Activated T-helper 1 cell treated with anti-CD3 and anti-CD28 coated beads, Interleukin-2, amount 50 U/mL, for 16 hours (primary cell): ENCODE results near the gene MUC20.
"Not testable (repeated sequence)": the region's sequence is repeated elsewhere in the genome, so short reads cannot be mapped to it uniquely, and the experiment has no call there.

Experiments used
- DNase-seq, 2 donors: peaks; one replicate each; pipeline ENCODE4 v3.0.0-alpha.2; 2020; ENCODE audit warnings: low read depth in 1 of 2, low spot score in 1 of 2

The MUC20 gene

GRCh38 chr3:195728789-195729188 is 8.0 kb downstream of the MUC20 start:
- DNase-seq, result not testable (repeated sequence)

GRCh38 chr3:195729476-195730251 is 8.9 kb downstream of the MUC20 start:
- no peak for DNase-seq

- DNase-seq, result no peak
Observed at GRCh38 chr3:195731356-195731905, 10.7 kb downstream of the MUC20 start.

- DNase-seq, result no peak
Observed at GRCh38 chr3:195732940-195733339, 12.2 kb downstream of the MUC20 start.

GRCh38 chr3:195735036-195735695 is 14.4 kb downstream of the MUC20 start:
- no peak for DNase-seq

GRCh38 chr3:195736866-195737490 is 16.2 kb downstream of the MUC20 start:
- no peak for DNase-seq

- not testable (repeated sequence) for DNase-seq
Observed at GRCh38 chr3:195737782-195738181, 17.0 kb downstream of the MUC20 start.

- no peak for DNase-seq
Observed at GRCh38 chr3:195738274-195739044, 17.7 kb downstream of the MUC20 start.

- no peak for DNase-seq
Observed at GRCh38 chr3:195739561-195740111, 18.9 kb downstream of the MUC20 start.

- DNase-seq, result no peak
Observed at GRCh38 chr3:195744437-195744836, 23.7 kb downstream of the MUC20 start.

GRCh38 chr3:195746346-195746745 is 25.6 kb downstream of the MUC20 start:
- no peak for DNase-seq

GRCh38 chr3:195746751-195747150 is 26.0 kb downstream of the MUC20 start:
- no peak for DNase-seq

- no peak for DNase-seq
Observed at GRCh38 chr3:195748661-195749060, 27.9 kb downstream of the MUC20 start.

- not testable (repeated sequence) for DNase-seq
Observed at GRCh38 chr3:195749101-195749500, 28.3 kb downstream of the MUC20 start.

GRCh38 chr3:195750797-195751520 is 30.2 kb downstream of the MUC20 start:
- no peak for DNase-seq

GRCh38 chr3:195751560-195751959 is 30.8 kb downstream of the MUC20 start:
- DNase-seq, result no peak

GRCh38 chr3:195752066-195752465 is 31.3 kb downstream of the MUC20 start:
- no peak for DNase-seq

GRCh38 chr3:195752546-195753331 is 32.0 kb downstream of the MUC20 start:
- DNase-seq, result no peak

- DNase-seq, result no peak
Observed at GRCh38 chr3:195753581-195753980, 32.8 kb downstream of the MUC20 start.
